Activated CD4-positive, alpha-beta T cell treated with anti-CD3 and anti-CD28 coated beads for 1 hour (primary cell): ENCODE results near the gene PCED1B.
"Not testable (repeated sequence)": the region's sequence is repeated elsewhere in the genome, so short reads cannot be mapped to it uniquely, and the experiment has no call there.

Source experiments
- DNase-seq: peaks from one replicate; pipeline ENCODE4 v3.0.0-alpha.2; 2020

The PCED1B gene

DNA sequence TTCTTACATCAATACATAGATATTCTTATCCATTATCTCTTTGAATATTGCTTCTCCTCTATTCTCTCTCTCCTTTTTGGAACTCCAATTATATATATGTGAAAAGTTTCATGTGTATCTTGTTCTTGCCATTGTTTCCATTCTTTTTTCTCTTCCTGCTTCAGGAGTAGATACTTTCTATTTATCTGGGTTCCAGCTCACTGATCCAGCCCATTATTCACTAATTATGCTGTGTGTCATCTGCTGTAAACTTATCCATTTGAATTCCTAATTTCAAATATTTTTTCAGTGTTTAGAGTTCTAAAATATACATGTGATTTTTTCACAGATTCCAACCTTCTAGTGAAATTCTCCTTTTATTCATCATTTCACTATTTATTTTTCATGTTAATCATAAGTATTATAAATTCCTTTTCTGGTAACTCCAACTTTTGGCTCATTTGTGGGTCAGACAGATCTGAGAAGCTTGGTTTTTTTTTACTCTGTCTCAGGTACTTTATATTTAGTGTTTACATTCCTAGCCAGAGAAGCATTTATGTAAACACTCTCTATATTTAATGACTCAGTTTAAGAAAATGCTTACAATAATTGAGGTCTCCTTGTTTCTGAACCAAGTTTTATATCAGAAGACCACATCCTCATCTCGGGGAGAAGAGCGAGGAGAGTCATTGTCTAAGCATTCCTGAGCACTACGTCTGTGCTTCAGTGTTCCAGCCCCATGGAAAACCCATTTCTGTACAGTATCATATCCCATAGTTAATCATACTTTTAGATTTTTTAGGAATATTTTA lies 16.2 kb downstream of the PCED1B start:
- DNase-seq: no peak

GRCh38 chr12:47097276-47097896 lies 18.0 kb downstream of the PCED1B start:
- no peak for DNase-seq

DNA sequence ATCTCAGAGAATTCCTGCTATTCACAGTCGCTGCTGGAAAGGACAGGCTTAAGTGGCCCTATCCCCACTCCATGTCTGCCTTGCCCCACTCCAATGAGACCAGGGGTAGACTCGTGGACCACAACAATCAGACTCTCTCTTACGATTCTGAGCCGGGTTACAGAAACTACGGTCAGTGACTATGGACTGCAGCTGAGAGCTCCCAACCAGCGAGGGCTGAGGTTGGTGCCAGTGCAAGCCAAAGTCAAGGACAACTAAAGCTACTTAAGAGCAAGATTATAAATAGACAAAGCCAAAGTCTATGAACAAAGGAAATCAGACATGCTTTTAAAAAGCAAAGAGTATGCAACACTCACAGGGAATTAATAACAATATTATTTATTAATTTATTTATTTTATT lies 18.7 kb downstream of the PCED1B start:
- no peak for DNase-seq

GRCh38 chr12:47099610-47100009 lies 20.2 kb downstream of the PCED1B start:
- DNase-seq: no peak

DNA sequence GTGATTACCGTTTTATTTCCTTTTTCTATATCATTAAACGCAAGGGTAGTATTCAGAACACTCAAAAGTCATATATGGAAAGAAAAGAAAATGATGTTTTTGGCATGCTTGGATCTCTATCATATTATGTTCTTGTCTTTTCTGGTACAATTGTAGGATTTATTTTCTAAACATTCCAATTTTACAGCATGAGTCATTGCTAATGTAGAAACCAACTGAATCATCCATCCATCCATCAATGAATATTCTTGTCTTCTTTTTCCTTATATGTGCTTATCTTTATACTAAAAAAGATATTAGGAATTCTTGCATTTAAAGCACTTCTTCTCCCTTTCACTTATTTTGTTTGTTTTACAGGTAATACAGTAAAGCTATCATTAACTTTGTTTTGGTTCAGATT lies 20.7 kb downstream of the PCED1B start:
- DNase-seq: no peak

DNA sequence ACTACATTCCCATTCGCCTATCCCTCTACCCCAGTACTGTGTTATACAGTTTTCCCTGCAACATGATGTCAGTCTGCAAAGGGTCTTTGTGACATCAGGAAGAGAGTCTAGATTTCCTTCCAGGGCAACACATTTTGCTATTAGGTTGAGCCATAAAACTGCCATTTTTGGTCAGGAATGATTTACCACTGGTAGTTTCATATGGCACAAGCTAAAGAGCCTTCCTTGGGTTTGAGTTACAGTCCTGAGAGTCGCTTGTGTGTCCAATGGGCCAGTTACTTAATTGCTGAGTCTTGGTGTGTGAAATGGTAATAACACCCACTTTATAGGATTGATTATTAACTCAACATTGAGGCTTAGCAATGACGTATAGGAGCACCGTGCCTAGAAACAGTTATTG lies 23.0 kb downstream of the PCED1B start:
- DNase-seq: no peak

DNA sequence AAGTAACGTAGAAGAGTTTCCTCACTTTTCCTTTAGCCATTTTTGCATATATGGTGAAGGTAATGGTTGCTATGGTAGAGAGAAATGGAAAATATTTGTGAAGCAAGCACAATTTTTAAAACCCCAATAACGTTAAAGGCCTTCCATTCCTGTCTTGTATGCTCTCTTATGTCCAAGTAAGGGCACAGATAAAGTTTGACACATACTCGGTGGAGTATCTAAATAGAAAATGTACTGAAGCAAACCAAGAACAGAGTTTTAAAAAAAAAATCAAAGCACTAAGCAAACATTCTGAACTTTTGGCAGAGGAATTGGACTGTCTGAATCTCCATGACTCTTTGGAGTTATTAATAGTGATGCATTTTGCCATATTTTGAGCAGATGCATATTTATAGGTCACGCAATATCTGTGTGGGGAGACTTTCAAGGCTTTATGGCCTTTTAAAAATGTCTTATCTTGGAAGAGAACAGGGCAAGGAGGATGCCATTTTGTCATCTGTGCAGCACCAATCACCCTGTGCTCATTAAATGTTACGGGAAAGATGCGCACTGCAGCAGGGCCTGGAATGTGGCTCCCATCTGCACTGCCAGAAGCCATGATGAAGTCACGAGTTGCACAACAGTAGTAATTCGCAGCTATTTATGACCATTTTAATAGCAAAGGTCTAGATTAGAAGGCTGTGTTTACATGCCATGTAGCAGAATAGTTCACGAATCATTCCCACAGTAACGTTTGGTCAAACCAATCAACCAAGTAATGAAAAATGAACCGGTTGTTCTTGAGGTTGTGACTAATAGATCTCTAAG lies 23.6 kb downstream of the PCED1B start:
- no peak for DNase-seq

DNA sequence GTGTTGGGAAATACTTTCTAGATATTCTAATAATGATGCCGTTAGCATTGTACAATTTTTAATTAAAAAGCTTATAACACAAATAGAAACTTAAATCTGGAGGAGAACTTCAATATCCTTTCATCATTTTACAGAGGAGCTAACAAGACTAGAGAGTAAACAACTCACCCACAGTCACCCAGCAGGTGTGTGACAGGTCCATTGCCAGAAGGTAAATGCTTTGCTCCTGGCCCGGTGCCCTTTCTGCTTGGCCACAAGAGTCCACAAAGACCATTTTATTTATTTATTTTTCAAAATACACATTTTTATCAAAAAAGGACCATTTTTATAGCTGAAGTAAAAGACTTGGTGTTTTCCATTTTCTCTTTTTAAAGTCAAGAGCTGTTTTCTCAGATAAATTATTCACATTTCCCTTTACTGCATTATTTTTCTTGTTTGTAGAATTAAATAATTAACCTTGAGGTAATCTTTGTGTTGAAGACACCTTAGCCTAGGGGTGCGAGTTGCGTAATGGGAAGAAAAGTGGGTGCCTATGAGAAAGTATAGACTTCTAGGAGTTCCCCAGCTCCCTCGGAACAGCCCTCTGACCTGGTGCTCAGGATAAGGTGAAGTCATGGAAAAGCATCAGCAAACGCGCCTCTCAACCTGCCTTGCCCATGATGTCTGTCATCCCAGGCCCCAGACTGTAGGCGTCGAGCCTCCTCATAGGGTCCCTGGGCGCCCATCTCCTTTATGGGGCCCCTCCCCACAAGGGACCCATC lies 26.7 kb downstream of the PCED1B start:
- DNase-seq: no peak

GRCh38 chr12:47107446-47107845 lies 28.0 kb downstream of the PCED1B start:
- DNase-seq: no peak

DNA sequence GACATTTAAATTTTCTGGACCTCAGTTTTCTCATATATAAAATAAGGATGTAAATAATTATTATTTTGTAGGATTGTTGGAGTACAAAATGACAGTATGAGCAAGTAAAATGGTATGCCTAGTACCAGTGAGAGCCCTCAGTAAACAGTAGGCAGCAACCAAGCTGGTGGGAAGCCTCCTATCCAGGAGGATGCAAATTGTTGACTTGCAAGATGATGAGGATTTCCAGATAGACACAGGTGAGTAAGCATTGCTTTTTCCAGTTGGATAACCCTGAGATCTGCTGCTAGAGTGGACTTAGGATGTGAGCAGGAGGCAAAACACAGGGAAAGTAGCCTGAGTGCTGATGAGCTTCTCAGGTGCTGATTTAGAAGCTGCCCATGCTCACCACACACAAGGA lies 28.5 kb downstream of the PCED1B start:
- no peak for DNase-seq

- no peak for DNase-seq
Measured at GRCh38 chr12:47110011-47110541, 30.7 kb downstream of the PCED1B start.

GRCh38 chr12:47110718-47111391 lies 31.4 kb downstream of the PCED1B start:
- DNase-seq: no peak

- DNase-seq: no peak
Measured at GRCh38 chr12:47111392-47111778, 32.0 kb downstream of the PCED1B start.

- DNase-seq: no peak
Measured at GRCh38 chr12:47111854-47112253, 32.4 kb downstream of the PCED1B start.

DNA sequence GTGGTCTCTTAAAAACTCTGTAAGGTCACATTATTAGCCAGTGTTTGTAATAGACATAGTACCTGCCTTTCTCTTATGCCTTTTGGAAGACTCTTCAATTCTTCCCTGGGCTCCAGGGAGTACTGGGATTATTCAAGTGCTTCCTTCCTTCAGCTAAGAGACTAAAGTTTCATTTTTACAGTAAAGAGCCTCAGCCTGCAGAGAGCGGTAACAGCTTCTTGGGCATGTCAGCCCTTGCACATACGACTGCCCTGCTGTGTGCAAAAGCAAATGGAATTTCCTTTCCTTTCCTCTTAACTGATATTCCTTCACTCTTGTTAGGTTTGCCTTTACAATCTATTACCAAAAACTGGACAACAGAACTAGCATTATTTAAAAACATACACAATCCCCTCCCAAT lies 33.3 kb downstream of the PCED1B start:
- no peak for DNase-seq

GRCh38 chr12:47114481-47114892 lies 35.1 kb downstream of the PCED1B start:
- no peak for DNase-seq

- not testable (repeated sequence) for DNase-seq
Measured at GRCh38 chr12:47117305-47117704, 37.9 kb downstream of the PCED1B start.

DNA sequence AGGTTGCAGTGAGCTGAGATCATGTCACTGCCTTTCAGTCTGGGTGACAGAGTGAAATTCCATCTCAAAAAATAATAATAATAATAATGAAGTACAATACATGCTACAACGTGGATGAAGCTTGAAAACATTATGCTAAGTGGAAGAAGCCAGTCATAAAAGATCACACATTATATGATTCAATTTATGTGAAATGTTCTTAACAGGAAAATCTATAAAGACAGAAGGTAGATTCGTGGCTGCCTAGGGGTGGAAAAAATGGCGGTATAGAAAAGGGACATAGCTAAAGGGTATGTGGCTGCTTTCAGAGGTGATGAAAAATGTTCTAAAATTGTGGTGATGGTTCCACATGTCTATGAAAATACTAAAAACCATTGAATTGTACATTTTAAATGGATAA lies 41.3 kb downstream of the PCED1B start:
- DNase-seq: no peak

- DNase-seq: no peak
Measured at GRCh38 chr12:47121146-47121545, 41.7 kb downstream of the PCED1B start.

GRCh38 chr12:47122602-47123001 lies 43.2 kb downstream of the PCED1B start:
- DNase-seq: no peak

- DNase-seq: no peak
Measured at GRCh38 chr12:47123730-47124129, 44.3 kb downstream of the PCED1B start.

GRCh38 chr12:47124451-47124850 lies 45.0 kb downstream of the PCED1B start:
- DNase-seq: no peak
